ENCODE results near the gene PHF20.

PHF20 gene

DNA sequence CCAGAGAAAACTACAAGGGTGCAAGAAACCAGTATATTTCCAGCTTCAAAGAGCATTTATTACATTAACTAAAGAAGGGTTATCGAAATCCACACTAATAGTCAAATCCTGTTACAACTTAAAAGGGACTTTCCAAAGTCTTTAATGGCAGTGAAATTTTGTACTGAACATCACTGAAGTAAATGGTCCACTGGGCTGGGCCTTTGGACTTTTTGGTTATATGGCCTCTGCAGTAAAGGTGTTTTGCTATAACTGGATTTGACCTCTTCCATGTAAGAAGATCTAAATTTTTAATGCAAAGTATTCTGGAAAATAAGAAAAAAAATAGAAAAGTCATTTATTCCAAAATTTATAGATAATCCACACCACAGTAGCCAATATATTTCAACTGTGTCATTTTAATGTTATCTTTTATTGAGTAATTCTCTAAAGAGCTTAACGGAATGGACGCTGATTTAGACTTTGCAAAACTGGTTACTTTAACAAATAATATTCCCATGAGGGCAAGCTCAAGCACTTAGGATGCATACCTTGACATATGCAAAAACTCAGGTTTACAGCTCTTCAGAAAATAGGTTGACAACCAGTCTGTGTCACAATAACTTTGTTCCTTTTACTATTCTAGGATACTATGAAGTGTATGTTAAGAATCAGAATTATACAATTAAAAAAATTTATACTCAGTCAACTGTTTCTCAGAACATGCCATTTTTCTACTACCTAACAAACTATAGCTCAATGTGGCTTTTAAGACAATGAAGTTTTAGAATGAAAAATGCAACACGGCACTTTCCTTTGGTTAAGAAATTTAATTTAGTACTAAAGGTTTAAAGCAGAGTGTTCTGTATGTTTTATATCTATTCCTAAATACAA lies 36.8 kb upstream of the PHF20 start:
- TF ChIP-seq, protein P1, sequence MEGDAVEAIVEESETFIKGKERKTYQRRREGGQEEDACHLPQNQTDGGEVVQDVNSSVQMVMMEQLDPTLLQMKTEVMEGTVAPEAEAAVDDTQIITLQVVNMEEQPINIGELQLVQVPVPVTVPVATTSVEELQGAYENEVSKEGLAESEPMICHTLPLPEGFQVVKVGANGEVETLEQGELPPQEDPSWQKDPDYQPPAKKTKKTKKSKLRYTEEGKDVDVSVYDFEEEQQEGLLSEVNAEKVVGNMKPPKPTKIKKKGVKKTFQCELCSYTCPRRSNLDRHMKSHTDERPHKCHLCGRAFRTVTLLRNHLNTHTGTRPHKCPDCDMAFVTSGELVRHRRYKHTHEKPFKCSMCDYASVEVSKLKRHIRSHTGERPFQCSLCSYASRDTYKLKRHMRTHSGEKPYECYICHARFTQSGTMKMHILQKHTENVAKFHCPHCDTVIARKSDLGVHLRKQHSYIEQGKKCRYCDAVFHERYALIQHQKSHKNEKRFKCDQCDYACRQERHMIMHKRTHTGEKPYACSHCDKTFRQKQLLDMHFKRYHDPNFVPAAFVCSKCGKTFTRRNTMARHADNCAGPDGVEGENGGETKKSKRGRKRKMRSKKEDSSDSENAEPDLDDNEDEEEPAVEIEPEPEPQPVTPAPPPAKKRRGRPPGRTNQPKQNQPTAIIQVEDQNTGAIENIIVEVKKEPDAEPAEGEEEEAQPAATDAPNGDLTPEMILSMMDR (IDR thresholded peaks at IDR 0.05; ENCODE audit: extremely low read depth, insufficient read depth, missing control alignments) = no peak
- in situ Hi-C loops (cut with MboI; ENCODE audit: low pct_unique_long_range_greater_than_20kb, low sequenced_read_pairs, unreplicated experiment) = no loop called here
- DNase-seq (ENCODE audit: low spot score) = no peak

DNA sequence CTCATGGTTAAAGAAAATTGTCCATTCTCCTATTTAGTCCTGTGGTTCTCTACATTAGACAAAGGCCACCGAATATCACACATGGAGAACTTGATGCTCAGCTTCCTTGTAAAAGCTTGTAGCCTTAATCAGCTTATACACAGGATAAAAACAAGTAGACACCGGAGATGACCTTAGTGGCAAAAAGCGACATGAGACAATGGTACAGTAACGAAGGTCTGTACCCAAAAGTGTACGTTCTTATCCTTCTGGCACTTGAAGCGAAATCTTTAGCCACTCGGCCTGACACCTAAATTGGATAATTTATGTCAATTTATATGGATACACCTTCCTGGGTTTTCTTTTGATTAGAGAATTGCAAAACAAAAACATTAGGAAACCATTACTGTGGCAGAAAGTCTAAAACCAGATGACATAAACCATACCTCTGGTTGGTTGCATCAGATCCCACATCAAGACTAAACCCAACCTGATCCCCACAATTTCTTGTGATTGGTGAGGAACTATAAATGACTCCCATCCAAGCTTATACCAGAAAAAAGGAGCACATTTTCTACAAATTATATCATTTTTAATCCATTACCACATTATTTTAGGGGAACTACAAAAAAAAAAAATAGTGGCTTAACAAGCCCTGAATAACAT lies 35.9 kb upstream of the PHF20 start:
- no peak for DNase-seq (ENCODE audit: low spot score)
- TF ChIP-seq, protein P1 (IDR thresholded peaks at IDR 0.05; ENCODE audit: extremely low read depth, insufficient read depth, missing control alignments) = no peak
- in situ Hi-C loops (cut with MboI; ENCODE audit: low pct_unique_long_range_greater_than_20kb, low sequenced_read_pairs, unreplicated experiment) = no loop called here

DNA sequence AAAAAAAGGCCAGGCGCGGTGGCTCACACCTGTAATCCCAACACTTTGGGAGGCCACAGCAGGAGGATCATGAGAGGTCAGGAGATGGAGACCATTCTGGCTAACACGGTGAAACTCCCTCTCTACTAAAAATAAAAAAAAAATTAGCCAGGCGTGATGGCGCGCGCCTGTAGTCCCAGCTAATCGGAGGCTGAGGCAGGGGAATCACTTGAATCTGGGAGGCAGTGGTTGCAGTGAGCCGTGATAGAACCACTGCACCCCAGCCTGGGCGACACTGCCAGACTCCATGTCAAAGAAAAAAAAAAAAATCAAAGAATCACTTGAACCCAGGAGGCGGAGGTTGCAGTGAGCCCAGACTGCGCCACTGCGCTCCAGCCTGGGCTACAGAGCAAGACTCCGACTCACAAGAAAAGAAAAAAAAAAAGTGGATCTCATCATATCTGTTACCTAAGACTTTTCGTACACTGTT lies 33.9 kb upstream of the PHF20 start:
- TF ChIP-seq, protein P1 (IDR thresholded peaks at IDR 0.05; ENCODE audit: extremely low read depth, insufficient read depth, missing control alignments) = no peak
- DNase-seq (ENCODE audit: low spot score) = no peak
- in situ Hi-C loops (cut with MboI; ENCODE audit: low pct_unique_long_range_greater_than_20kb, low sequenced_read_pairs, unreplicated experiment) = no loop called here

DNA sequence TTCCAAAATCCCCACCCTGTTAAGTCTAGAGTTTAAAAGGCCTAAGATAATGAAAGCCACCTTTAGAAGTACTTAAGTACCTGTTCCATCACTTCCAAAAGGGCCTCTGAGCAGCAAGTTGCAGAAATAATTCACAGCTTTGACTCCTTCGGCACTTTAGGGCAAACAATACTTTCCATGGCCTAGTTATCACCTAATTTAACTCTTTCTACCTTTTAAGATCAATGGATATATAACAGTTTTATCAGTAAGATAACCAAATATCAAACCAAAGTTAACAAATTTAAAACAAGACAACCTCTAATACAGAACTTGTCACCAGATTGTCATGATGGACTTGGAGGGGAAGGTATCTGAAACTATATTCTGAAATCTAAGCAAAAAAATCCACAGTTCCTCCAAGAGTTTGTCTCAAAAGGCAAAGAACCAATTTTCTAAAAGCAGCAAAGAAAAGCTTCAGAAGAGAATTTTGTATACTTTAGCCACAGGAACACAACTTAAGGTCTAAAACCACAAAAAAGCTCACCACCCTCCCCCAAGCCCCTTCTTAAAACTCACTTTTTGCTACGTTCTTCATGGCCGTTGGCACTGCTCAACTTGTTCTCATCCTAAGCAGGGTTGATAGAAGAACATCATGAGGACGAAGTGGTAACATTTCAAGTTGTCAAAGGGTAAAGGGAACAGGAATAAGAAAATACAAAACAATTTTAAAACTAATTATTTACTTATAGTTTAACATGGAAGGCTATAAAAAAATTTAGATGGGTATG lies 33.2 kb upstream of the PHF20 start:
- TF ChIP-seq, protein P1 (IDR thresholded peaks at IDR 0.05; ENCODE audit: extremely low read depth, insufficient read depth, missing control alignments) = no peak
- in situ Hi-C loops (cut with MboI; ENCODE audit: low pct_unique_long_range_greater_than_20kb, low sequenced_read_pairs, unreplicated experiment) = no loop called here
- no peak for DNase-seq (ENCODE audit: low spot score)

DNA sequence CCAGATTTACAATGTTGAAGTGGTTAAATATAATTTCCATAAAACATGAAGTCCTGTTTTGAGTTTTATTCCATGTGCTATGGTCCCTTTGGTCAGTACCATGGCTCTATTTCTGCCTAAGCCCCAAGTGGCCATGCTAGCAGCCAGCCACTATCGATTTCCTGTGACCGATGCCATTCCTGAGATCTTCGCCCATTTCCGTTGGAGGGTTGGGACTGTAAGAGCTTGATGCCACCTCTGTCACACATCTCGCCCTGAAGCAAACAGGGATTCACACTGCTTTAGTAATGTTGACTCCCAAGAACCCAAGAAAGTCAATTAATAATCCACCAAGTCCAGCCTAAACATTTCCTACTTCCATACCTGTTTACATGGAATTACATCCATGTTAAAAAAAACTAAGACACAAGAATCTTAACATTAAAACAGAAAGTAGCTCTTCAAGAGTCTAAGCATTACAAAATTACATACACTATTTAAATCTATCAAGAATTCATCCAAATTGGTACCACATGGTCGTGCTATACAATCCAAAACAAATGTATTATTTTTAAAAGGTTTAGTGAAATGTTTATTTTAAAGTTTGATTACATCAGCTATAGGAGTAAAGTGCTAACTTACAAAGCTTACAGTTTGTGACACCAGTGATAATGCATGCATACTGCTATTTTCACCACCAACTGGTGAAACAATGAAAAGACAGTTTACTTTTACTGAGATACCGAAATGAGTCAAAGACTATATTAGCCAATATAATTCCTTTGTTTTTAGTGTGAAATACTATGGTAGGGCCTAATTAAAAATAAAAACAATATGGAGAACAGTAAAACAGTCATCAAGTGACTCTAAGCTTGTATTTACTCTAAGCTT lies 32.3 kb upstream of the PHF20 start:
- in situ Hi-C loops (cut with MboI; ENCODE audit: low pct_unique_long_range_greater_than_20kb, low sequenced_read_pairs, unreplicated experiment) = no loop called here
- no peak for DNase-seq (ENCODE audit: low spot score)
- TF ChIP-seq, protein P1 (IDR thresholded peaks at IDR 0.05; ENCODE audit: extremely low read depth, insufficient read depth, missing control alignments) = peak; percentile 33
